Frontal cortex (tissue), 4 donors: ENCODE results near the gene ESR1. TPM values are rescaled to one million over a fixed set of nuclear protein-coding genes. Genes with fewer than 3 reads are reported as not detected.
"Not testable (repeated sequence)": the region's sequence is repeated elsewhere in the genome, so short reads cannot be mapped to it uniquely, and the experiment has no call there.

Experiments used
- DNase-seq, 2 donors: peaks; one replicate each; pipeline ENCODE4 v3.0.0; 2012; ENCODE audit warnings: low spot score in 2 of 2
- FAIRE-seq: peaks from 2 replicates; lab custom pipeline; 2012; peaks lifted over from hg19 to GRCh38; lab: Jason Lieb, UNC
- total RNA-seq: library from RNA; depleted of rRNA; stranded (reverse); fragments of >200 nt; gene quantifications from one replicate; pipeline ENCODE4 v1.2.3, GENCODE V29; 2014
- donor health status: control.
- donor health status: control.
- donor health status: control.

Gene ESR1
- total RNA-seq, 1 donor from 2014 or later: under 0.01 TPM

DNA sequence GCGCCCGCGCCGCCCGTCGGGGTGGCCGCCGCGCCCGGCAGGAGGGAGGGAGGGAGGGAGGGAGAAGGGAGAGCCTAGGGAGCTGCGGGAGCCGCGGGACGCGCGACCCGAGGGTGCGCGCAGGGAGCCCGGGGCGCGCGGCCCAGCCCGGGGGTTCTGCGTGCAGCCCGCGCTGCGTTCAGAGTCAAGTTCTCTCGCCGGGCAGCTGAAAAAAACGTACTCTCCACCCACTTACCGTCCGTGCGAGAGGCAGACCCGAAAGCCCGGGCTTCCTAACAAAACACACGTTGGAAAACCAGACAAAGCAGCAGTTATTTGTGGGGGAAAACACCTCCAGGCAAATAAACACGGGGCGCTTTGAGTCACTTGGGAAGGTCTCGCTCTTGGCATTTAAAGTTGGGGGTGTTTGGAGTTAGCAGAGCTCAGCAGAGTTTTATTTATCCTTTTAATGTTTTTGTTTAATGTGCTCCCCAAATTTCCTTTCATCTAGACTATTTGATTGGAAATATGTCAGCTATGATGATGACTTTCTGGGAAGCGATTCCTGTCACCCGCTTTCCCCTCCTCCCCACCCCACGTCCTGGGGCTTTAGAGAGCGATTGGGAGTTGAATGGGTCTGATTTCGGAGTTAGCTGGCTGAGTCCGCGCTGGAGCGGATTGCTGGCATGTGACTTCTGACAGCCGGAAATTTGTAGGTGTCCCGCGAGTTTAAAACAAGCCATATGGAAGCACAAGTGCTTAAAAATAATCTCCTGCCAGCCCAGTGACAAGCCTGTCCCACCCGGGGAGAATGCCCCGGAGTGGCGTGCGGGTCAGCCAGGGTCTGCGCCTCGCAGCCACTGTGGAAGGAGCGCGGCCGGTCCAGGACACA lies 1.1 kb downstream of the ESR1 start:
- FAIRE-seq: no peak

DNA sequence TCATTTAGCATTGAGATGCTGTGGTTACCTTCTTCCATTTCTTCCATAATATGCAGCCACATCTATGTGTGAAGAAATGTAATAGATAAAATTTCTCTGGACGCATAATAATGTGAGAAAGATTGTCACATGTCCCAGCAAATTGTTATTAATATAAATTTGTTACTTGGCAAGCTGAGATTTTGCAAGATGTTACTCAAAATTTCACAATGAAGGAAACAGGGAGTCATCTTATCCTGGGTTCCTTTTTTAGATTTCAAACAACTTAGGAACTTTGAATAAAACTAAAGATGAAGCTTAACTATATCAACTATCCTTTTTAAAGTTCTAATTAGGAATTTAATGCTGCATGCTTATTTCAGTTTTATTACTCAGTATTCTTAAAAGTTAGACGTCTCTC lies 3.6 kb downstream of the ESR1 start:
- DNase-seq (no peak), FAIRE-seq (no peak)

More for the DNA sequence above, 1.1 kb downstream of the ESR1 start:
- DNase-seq: no peak

DNA sequence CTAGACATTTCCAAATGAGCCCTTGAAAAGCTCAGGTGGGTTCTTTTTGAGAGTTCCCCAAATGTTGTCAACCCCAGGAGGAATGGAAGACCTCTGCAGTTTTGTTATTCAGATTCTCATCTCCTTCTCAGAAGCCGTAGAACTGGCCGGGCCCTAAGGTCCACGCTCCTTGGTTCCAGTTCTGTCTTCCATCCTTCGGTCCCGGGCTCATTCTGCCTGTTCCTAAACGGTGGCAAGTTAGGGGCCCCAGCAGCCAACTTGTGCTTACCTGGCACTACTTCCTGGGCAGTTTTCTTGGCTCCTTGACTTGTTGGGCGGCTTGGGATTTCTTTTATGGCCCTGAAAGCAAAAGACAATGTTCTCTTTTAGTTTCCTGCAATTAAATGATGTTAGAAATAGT lies 6.4 kb downstream of the ESR1 start:
- FAIRE-seq (no peak), DNase-seq (no peak)

DNA sequence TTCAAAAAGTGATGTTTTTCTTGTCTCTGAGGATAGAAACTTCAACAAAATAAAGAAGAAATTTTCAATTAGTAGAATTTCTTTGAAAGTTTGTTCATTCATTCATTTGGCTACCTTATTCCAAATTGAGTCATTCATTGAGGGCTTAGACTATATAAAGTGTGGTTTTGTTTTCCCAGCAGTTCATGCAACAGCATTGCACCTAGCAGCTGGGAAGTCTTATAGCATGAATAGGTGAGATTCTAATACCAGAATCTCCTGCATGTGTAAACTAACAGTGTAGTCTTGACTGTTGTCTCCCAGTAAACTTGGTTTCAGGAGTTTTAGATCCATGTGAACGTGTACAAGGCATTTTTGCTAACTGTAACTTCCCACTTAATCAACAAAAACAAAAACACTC lies 7.1 kb downstream of the ESR1 start:
- FAIRE-seq (no peak), DNase-seq (no peak)

DNA sequence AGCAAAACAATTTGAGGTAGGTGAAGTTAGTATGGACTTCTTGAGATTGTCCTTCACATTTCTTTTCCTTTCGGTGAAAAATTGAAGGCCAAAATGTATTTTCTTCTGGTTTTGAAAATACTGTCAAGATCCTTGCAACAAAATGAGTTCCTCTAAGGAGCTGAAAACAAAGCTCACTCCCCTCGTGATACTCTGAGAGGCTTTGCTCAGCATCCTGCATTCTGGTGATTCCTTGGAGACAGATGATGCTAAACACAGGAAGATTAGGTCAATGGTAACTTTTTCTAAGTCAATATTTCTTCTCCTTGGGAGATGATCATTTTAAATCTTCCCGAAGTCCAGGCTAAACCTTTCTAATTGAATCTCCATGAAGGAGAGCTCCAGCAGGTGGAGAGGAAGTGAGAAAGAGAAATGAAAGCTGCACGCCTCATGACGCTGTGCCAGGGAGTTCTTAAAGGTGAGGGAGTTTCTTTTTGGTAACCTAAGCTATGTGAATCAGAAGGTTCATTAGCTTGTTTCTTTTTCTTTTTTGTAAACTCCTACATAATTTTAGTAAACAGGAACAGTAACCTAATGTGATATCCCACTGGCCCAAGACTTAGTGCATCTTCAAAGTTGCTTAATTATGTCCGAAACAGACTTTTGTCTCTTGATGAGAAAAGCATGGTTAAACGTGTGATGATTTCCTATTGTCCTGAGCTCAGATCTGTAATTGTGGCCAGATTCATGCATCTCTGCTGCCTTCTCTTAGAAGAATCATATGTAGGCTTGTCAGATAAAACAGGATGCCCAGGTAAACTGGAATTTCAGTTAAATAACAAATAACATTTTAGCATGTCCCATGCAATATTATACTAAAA lies 15.0 kb downstream of the ESR1 start:
- FAIRE-seq (no peak), DNase-seq (no peak)

DNA sequence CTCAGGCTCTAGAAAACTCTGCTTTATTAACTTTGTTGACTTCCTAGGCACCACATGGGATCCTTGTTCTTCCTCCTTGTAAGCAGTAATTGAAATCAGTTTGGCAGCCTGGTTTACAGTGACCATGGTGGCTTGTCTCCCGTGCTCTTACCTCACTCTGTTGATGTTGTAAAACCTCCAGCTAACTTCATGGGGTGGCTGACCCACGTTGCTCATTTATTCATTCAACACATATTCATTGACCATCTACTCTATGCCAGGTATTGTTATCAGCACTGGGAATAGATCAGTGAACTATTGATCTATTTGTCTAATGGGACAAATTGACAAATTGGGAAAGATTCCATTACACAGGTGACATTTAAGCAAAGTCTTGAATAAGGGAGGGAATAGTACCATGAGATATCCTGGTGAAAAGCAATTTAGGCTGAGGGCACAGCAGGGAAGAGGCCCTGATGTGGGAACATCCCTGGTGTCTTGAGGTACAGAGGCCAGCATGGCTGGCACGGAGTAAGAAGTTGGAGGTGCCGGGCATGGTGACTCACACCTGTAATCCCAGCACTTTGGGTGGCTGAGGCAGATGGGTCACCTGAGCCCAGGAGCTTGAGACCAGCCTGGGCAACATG lies 19.1 kb downstream of the ESR1 start:
- DNase-seq (no peak), FAIRE-seq (no peak)

DNA sequence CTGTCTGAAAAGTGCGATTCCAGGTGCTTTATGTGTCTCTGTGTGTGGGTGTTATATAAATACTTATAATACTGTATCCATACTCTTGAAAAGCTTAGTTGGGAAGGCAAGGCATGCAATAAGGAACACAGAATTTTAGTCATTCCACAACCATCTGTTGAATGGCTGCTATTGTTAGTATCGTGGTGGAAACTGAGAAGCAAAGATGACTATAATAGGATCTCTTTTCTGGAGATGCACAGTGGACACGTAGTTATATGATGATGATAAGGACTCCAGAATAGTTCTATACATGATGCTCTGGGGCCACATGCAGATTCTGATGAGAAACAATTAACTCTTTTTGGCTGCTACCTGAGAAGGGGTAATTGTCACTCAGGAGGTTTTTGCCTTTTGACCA lies 25.2 kb downstream of the ESR1 start:
- FAIRE-seq: no peak
- DNase-seq: no peak

DNA sequence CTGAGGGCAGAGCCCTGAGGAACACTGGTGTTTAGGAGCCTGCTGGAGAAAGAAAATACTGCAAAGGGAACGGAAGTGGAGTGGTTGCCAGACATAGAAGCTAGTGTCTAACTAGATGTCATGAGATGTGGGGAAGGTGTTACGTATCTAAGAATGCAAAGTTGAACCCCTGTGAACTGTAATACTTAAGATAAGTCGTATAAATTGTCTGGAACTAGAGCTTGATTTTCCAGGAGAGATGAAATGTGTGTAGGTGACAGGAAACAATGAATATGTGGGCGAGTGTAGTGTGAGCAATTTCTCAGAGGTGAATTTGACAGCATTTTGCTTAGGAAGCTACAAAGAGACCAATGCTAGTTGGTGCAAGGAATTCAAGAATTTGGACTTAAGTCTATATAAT lies 27.9 kb downstream of the ESR1 start:
- DNase-seq: no peak
- no peak for FAIRE-seq

DNA sequence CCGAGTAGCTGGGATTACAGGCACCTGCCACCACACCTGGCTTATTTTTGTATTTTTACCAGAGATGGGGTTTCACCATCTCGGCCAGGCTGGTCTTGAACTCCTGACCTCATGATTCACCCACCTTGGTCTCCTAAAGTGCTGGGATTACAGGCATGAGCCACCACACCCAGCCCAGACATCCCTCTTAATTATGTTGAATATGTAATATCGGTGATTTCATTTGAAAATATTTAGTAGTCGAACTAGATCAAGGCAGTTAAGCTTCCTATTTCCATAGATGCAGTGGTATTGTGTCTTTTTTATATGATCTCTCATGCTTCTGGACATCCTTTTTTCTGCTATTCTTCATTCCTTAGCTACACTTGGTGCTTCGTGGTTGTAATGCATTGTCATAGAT lies 29.7 kb downstream of the ESR1 start:
- DNase-seq: no peak
- no peak for FAIRE-seq

DNA sequence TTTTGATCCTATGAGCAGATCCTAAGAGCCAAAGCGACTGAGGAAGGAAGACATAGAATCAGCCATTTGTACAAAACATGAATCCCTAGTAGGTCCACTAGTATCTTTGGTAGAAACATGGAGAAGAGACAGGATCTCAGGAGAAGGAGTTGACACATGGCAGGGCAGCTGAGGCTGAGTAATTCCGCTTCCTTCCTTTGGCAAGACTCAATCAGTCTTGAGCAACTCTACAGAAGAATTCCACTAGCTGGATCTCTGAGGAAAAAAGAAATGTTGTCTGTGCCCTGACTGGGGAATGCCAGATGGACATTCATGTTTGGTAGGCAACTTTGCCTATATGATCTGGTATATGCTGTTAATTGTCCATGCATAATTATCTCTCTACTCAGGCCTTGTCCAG lies 35.3 kb downstream of the ESR1 start:
- no peak for DNase-seq
- FAIRE-seq: no peak

DNA sequence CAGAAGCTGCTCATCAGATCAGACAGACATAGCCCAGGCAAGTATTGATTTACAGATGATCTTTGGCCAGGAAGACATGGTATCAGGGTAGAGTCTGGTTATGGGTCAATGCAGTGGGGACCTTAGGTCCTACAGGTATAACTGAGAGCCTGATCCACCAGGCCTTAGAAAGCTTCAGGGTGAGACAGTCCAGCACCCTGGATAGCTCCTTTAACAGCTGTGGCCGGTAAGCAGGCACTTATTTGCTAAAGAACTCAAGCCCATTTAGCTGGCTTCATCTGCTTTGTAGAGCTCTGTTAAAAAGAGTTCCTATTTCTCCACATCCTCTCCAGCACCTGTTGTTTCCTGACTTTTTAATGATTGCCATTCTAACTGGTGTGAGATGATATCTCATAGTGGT lies 39.6 kb downstream of the ESR1 start:
- FAIRE-seq: no peak
- DNase-seq: no peak

DNA sequence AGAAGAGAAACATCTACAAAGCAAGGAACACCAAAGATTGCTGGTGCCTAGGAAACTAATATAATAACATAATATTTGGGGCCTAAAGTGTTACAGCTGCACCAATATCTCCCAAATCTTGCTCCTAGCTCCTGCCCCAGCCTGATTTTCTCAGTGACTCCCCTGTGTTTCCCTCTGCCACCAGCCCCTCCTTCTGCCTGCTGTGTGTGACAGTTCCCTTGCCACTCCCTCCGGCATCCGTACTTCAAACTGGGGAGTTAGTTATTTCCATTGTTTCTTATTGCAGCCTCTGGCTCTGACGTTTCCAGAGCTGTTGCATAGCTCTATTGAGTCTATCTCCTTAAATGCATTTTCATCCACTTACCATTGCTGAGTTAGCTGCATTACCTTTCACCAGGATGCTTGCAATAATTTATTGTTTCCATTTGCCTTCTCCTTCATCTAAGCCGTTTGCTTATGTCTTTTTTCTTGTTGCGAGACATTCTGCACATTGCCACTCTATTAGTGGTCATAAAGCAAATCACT lies 43.1 kb downstream of the ESR1 start:
- no peak for DNase-seq
- no peak for FAIRE-seq

DNA sequence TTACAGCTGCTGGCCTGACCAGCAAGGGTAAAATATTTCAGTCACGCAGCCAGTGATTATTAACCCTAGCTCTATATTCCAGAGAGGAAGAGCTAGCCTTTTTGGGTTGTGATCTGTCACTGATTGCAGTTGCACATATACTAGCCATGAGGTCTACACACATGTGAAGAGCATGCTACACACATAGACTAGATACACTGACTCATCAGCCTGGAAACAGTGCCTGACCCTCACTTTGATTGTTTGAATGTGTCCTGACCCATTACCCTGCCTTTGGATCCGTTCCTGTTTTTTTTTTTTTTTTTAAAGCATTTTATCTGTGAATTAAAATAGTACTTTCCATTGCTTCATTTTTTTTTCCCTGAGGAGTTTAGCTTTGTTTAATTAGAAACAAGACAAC lies 50.8 kb downstream of the ESR1 start:
- DNase-seq (no peak), FAIRE-seq (no peak)

DNA sequence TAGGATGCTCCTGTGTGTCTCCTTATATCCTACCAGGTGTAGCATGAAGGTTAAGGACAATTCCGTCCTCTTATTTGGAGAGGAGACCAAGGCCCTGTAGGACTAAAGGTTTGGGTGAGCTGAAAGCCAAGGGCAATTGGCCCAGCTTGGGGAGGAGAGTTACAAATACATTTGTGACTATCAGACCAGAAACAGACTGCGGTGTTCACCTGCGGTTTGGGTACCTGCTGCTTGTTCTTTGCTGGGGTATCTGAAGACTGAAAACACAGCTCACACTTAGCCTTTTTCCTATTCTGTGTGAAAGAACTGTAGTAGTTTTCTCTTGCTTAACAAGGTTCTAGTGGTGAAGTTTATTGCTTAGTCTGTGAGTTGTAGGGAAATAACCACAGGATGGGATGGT lies 55.0 kb downstream of the ESR1 start:
- FAIRE-seq: no peak
- DNase-seq: no peak

DNA sequence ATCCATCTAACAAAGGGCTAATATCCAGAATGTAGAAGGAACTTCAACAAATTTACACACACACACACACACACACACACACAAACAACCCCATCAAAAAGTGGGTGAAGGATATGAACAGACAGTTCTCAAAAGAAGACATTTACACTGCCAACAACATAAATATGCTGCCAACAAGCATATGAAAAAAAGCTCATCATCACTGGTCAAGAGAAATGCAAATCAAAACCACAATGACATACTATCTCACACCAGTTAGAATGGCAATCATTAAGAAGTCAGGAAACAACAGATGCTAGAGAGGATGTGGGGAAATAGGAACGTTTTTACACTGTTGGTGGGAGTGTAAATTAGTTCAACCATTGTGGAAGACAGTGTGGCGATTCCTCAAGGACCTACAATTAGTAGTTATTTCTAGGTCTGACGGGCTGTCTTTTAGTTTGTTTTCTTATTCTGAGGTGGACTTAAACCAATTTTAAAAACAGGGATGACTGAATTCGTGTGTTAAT lies 59.9 kb downstream of the ESR1 start:
- FAIRE-seq, DNase-seq: not testable (repeated sequence)

DNA sequence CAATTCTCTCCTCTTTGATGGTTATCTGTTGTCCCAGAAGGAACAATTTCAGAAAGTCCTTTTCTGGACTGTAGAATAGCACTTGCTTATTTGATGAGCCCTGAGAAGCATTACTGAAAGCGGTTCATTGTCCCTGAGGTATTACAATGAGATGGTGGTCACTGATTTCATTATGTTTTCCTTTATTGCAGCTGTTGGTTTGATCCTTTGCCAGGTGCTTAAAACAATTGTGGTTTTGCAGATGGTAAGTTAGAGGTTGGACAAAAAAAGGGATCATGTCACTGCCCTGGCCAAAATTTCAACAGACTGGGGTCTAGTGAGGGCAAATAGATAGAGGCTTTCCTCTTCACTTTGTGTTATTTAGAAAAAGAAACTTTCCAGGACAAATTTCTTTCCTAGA lies 61.9 kb downstream of the ESR1 start:
- DNase-seq (no peak), FAIRE-seq (no peak)

DNA sequence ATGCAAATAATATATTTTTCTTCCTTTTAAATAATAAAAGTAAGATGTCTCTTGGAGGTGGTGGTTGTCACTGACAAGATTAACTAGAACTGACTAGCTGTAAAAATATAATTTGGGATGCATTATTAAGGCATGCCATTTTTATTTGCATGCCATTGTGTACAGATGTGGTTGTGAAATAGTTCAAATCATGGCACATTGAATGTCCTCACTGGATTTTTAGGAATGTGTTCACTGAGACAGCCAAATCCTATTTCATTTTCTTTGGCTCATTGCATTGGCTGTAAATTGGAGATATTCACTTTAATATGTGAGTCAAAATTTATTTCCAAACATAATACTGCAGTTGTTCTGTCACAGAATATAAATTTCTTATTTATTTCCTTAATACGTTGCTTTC lies 62.3 kb downstream of the ESR1 start:
- DNase-seq (no peak), FAIRE-seq (no peak)

DNA sequence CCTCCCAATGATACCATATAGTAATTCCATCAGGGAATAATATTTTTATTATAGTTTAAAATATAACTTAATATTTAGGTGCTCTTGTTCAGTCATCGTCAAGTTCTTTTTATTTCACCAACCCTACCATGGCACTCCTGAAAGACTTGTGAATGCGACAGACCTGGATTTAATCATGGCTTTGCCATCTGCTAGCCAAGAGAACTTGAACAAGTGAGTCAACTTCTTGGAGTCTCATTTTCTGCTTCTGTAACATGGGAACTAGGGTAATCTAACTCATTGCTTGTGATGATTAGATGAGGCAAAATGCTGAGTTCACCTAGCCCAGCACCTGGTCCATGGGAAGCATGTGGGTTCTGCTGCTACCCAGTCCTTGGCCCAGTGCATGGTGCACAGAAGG lies 62.9 kb downstream of the ESR1 start:
- FAIRE-seq (no peak), DNase-seq (no peak)

DNA sequence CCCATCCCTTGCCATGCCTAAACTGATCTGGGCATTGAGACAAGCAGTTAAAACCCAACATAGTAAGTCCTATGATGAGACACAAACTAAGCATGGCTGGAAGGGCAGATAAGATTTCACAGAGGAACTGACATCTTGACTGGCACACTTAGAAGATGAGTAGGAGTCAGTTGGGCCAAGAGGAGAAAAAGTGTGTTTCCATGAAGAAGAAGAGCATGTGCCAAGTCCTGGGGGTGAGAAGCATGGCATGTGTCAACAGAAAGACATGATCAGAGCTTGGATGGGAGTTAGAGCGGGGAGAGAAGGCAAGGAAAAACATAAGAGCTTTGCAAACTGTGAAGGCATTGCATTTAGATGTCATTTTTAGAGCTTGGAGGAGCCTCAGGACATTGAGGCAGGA lies 68.0 kb downstream of the ESR1 start:
- DNase-seq: no peak
- FAIRE-seq: no peak

DNA sequence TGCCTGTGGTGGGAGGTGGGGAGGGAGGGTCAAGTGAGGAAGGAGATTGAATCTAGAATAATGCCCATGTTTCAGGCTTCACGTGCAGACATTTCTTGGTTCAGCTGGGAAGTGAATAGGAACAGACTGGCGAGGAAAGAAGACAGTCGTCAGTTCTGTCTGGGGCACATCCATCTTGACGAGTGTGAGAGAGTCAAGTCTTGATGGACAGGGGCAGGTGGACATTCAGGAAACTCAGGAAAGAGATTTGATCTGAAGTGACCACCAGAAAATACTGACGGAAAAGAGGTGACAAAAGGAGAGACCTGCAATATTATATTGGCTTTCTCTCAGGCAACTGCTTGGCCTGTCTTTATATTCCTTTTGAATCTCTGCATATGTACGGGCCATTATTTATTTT lies 68.6 kb downstream of the ESR1 start:
- FAIRE-seq (no peak), DNase-seq (no peak)
